Loucy (cell line): Measurements from ENCODE around the gene NOXA1.

Source experiments
- H2AFZ ChIP-seq: fragments of 200-600 bp; sonication (generic); 2 replicates; pipeline ENCODE4 v1.6.0; 2016; ENCODE audit warnings: antibody characterized with exemption, mild to moderate bottlenecking, low read length, moderate library complexity
- H3F3A ChIP-seq: fragments of 200-600 bp; 2 replicates; pipeline ENCODE4 v1.6.0; 2016; ENCODE audit warnings: antibody characterized with exemption, low read depth, mild to moderate bottlenecking
- H3K27me3 ChIP-seq: fragments of 200-600 bp; sonication (generic); 2 replicates; pipeline ENCODE4 v1.6.1; 2014; ENCODE audit warnings: low read length, mild to moderate bottlenecking; ENCODE audit not compliant: insufficient read depth, poor library complexity, severe bottlenecking
- H3K36me3 ChIP-seq: fragments of 200-600 bp; sonication (generic); 2 replicates; pipeline ENCODE4 v1.6.1; 2016; ENCODE audit warnings: low read length; ENCODE audit not compliant: insufficient read depth
- H3K4me1 ChIP-seq: fragments of 200-600 bp; sonication (generic); 2 replicates; pipeline ENCODE4 v1.5.1; 2014; ENCODE audit warnings: low read length, mild to moderate bottlenecking; ENCODE audit not compliant: insufficient read depth, poor library complexity, severe bottlenecking
- H3K4me2 ChIP-seq: fragments of 200-600 bp; sonication (generic); 2 replicates; pipeline ENCODE4 v1.6.0; 2014; ENCODE audit warnings: antibody characterized with exemption, low read length, low read depth, mild to moderate bottlenecking; ENCODE audit not compliant: poor library complexity, severe bottlenecking
- H3K4me3 ChIP-seq: fragments of 200-600 bp; sonication (generic); 2 replicates; pipeline ENCODE4 v1.5.1; 2014; ENCODE audit warnings: low read length, mild to moderate bottlenecking, mixed read lengths; ENCODE audit not compliant: poor library complexity, severe bottlenecking
- H3K79me2 ChIP-seq: fragments of 200-600 bp; sonication (generic); 2 replicates; pipeline ENCODE4 v1.6.1; 2014; ENCODE audit warnings: low read length; ENCODE audit not compliant: insufficient read depth
- H3K9ac ChIP-seq: fragments of 200-600 bp; sonication (generic); 2 replicates; pipeline ENCODE4 v1.6.0; 2014; ENCODE audit warnings: mild to moderate bottlenecking, low read depth, low read length, moderate library complexity; ENCODE audit not compliant: poor library complexity, severe bottlenecking
- H3K9me2 ChIP-seq: fragments of 200-600 bp; sonication (generic); replicated peaks from 2 replicates; pipeline ENCODE4 v1.6.1; 2016; ENCODE audit warnings: low read depth, low read length, mixed read lengths
- H3K9me3 ChIP-seq: fragments of 200-600 bp; sonication (generic); 2 replicates; pipeline ENCODE4 v1.6.1; 2014; ENCODE audit warnings: mild to moderate bottlenecking, antibody characterized with exemption, low read length, low read depth; ENCODE audit not compliant: insufficient read depth
- H4K20me1 ChIP-seq: fragments of 200-600 bp; sonication (generic); 2 replicates; pipeline ENCODE4 v1.6.0; 2014; ENCODE audit warnings: antibody characterized with exemption, low read length, mild to moderate bottlenecking; ENCODE audit not compliant: insufficient read depth, poor library complexity, severe bottlenecking
- CTCF ChIP-seq: fragments of 200-600 bp; sonication (generic); conservative IDR thresholded peaks from 2 replicates; pipeline ENCODE4 v1.5.1; 2014; ENCODE audit warnings: mild to moderate bottlenecking, antibody characterized with exemption, low read length
- EZH2phosphoT487 ChIP-seq: fragments of 200-600 bp; IDR thresholded peaks from 2 replicates; pipeline ENCODE4 v1.6.1; 2018; ENCODE audit warnings: antibody characterized with exemption, mild to moderate bottlenecking, moderate library complexity, borderline replicate concordance

Gene NOXA1

DNA sequence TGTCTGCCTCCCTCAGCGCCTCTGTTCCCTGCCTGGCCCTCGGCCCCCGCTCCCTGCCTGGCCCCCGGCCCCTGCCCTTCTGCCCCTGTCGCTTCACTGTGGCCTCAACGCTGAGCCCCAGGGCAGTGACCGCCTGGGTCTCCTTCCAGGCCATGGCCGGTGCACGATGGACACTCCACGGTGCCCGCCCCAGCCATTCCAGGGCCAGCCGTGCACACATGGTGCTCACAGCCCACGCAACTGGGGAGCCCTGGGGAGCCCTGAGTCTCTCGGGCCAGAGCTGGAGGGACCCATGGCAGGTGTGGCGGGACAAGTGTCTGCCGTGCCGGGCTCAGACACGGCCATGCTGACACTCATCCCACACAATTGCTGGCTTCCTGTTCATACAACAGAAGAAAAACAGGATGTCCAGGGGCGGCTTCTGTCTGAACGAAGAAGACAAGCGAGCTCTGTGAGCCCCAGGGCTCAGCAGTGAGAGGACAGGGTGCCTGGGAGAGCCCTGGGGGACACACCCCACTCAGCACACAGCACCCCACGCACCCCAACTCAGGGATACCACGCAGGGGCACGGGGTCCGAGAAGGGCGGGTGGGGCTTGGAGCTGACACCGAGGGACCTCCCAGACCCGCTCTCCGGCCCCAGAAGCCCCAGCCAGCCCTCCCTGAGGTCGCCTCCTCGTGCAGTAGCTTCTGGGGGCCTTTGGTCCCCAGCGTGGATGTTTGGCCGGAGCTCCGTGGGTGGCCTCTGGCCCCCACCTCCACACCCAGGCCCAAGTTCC lies 35.9 kb upstream of the NOXA1 start:
- no peaks in the 10 kb centered on the region; the same call in 1 of the 2 replicates for H3K9me3 ChIP-seq
- no peaks in the 10 kb centered on the region for H3K79me2 ChIP-seq
- no peaks in the 10 kb centered on the region for H4K20me1 ChIP-seq
- H3K27me3 ChIP-seq: no peaks in the 10 kb centered on the region
- no peak overlapping the region for H3K9ac ChIP-seq
- no peak overlapping the region for H2AFZ ChIP-seq
- TF ChIP-seq CTCF (no peak), EZH2phosphoT487 (no peak)
- H3K36me3 ChIP-seq: no peaks in the 10 kb centered on the region
- H3K4me1 ChIP-seq: no peaks in the 10 kb centered on the region
- H3K4me3 ChIP-seq: no peak overlapping the region
- no peaks in the 10 kb centered on the region for H3K9me2 ChIP-seq
- no peak overlapping the region for H3K4me2 ChIP-seq
- H3F3A ChIP-seq: no peaks in the 10 kb centered on the region

DNA sequence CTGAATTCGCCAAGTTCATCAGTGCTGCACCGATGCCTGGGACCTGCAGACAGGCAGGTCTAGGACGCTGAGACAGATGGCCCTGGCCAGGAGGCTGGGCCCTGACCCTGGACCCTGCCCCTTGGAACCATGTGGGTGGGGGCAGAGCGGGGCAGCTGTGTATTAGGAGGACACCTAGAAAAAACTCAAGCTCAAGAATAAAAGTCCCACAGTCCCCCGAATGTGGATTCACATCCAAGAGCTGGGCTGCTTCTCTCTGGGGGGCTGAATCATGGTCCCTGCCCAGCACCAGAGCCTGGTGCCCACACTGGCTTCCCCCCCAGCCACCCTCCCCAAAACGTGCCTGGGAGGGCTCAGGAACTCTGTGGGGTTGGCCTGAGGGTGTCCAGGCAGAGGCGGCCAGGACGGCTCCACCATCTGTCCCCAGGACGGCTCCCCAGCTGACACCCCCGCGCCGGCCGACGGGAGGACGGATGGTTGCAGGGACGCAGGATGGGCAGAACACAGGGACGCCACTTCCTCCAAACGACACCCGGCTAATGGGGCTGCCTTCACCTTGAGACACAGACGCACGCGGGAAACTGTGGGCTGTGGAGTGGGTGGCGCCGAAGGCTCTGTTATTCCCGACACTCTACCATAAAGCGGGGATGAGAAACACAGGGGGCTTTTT lies 35.2 kb upstream of the NOXA1 start:
- Histone ChIP-seq H3K27me3 (no peaks in the 10 kb centered on the region), H3K9me2 (no peaks in the 10 kb centered on the region), H3K36me3 (no peaks in the 10 kb centered on the region), H4K20me1 (no peaks in the 10 kb centered on the region), H3F3A (no peaks in the 10 kb centered on the region), H3K4me1 (no peaks in the 10 kb centered on the region), H2AFZ (no peak overlapping the region), H3K9me3 (no peaks in the 10 kb centered on the region; the same call in 1 of the 2 replicates), H3K79me2 (no peaks in the 10 kb centered on the region), H3K4me2 (no peak overlapping the region), H3K9ac (no peak overlapping the region), H3K4me3 (no peak overlapping the region)
- no peak for TF ChIP-seq CTCF
- no peak for TF ChIP-seq EZH2phosphoT487

GRCh38 chr9:137388589-137389427 lies 34.4 kb upstream of the NOXA1 start:
- H3K4me2 ChIP-seq: no peak overlapping the region
- no peaks in the 10 kb centered on the region for H3F3A ChIP-seq
- no peak overlapping the region for H3K9ac ChIP-seq
- no peaks in the 10 kb centered on the region for H3K4me1 ChIP-seq
- H3K27me3 ChIP-seq: no peaks in the 10 kb centered on the region
- no peaks in the 10 kb centered on the region for H3K9me2 ChIP-seq
- no peaks in the 10 kb centered on the region for H3K36me3 ChIP-seq
- TF ChIP-seq EZH2phosphoT487: no peak
- no peak for TF ChIP-seq CTCF
- no peak overlapping the region for H3K4me3 ChIP-seq
- no peaks in the 10 kb centered on the region; the same call in 1 of the 2 replicates for H3K9me3 ChIP-seq
- H4K20me1 ChIP-seq: no peaks in the 10 kb centered on the region
- H3K79me2 ChIP-seq: no peaks in the 10 kb centered on the region
- no peak overlapping the region for H2AFZ ChIP-seq
